HG03060 (cell line): ENCODE results near the gene RPL32.
"Not testable (repeated sequence)": the region's sequence is repeated elsewhere in the genome, so short reads cannot be mapped to it uniquely, and the experiment has no call there.

Experiments
- ATAC-seq: cut with Tn5 transposase; IDR thresholded peaks from one replicate; pipeline ENCODE4 v1.9.1; 2021; ENCODE audit warnings: low read depth, moderate number of reproducible peaks; ENCODE audit not compliant: unreplicated experiment

Gene RPL32

GRCh38 chr3:12868039-12869034 lies 27.0 kb upstream of the RPL32 start:
- ATAC-seq, result no peak

DNA sequence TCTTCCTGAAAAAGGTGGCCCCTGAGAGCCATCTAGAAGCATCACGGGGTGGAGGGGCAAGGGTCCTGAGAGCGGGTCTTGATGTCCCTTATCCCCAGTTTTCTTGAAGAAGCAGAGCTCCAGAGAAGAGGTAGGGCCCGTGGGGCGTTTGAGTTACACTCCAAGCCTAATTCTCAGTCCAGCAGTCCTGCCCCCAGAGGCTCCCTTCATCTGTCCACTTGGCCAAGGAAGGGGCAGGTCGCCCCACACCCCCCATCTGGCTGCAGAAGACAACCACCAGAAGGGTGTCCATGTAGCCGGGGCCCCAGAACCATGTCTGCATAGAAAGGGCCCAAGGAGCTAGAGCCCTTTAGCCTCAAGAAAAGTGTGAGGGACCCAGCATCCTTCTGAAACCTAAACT lies 25.5 kb upstream of the RPL32 start:
- no peak for ATAC-seq

DNA sequence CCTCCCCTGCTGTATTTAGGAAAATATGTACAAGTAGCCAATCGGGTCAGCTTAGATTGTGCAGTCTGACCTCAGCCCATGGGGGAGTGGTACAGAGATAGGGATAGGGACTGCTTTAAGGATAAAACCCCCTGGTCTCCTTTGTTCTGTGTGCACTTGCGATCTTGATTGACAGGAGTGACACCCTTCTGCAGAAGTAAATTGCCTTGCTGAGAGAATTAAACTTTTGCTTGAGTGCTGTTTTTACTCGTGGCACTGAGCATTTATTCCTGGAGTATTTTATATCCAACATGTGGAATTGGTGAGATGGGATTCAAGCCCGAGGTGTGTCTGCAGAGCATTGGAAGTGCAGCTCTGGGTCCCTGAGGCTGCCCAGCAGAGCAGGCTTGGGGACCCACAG lies 23.9 kb upstream of the RPL32 start:
- ATAC-seq, result no peak

DNA sequence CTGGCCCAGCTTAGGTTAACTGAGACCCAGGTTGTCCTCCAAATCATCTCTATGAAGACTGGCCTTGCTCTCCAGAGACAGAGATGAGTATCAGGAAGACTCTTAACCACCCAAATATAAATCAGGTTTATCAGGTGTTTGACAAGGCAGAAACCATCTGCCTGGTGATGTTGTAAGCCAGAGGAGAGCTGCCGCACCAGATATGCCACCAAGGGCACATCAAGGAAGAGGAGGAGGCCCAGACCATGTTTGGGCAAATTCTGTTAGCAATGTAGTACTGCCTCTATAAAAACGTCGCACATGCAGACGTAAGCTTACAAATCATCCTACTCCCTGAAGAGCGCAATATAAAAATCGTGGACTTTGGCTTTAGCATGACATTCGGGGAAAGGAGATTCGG lies 21.0 kb upstream of the RPL32 start:
- ATAC-seq, result no peak

DNA sequence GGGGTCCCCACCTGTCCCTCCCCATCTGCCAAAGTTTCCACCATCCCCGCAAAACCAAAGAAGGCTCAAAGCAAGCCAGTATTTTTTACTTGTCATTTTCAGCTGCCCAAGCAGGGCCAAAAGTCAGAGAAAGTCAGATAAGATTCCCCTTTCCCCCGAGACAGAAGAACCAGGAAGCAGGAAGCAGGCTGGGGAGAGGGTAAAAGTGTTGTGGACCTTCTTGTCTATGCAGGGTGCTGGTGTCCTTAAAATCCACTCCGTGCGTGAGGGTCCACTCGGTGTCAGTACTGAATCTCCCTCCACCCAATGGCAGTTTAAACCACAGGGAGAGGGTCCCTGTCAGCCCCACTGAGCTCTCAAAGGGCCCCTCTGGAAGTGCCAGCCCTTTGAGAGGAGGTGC lies 20.2 kb upstream of the RPL32 start:
- no peak for ATAC-seq

DNA sequence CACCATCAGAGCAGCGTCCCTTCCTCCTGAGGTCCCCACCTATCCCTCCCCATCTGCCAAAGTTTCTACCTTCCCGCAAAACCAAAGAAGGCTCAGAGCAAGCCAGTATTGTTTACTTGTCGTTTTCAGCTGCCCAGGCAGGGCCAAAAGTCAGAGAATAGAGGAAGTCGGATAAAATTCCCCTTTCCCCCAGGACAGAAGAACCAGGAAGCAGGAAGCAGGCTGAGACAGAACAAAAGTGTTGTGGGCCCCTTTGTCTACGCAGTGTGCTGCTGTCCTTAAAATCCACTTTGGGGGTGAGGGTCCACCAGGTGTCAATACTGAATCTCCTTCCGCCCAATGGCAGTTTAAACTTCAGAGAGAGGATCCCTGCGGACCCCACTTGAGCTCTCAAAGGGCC lies 18.5 kb upstream of the RPL32 start:
- no peak for ATAC-seq

DNA sequence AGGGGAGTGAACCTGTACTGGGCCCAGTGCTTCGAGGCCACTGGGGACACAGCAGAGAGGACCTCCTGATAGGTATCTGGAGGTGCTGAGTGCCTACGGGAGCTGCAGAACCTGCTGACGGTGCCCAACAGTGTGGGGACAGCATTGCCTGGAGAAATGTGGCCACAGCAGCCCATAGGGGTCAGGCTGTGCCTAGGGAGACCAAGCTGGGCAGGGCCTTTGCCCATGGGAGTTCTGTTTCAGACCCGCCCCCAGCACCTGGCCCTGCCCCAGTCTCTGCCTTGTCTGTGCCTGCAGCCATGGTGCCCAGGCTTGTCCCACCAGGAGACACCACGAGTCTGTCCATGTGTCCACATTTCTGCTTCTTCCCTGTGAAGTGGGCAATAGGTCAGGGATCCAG lies 15.3 kb upstream of the RPL32 start:
- no peak for ATAC-seq

GRCh38 chr3:12854565-12854964 lies 13.2 kb upstream of the RPL32 start:
- ATAC-seq, result no peak

GRCh38 chr3:12853847-12854246 lies 12.5 kb upstream of the RPL32 start:
- ATAC-seq, result not testable (repeated sequence)

DNA sequence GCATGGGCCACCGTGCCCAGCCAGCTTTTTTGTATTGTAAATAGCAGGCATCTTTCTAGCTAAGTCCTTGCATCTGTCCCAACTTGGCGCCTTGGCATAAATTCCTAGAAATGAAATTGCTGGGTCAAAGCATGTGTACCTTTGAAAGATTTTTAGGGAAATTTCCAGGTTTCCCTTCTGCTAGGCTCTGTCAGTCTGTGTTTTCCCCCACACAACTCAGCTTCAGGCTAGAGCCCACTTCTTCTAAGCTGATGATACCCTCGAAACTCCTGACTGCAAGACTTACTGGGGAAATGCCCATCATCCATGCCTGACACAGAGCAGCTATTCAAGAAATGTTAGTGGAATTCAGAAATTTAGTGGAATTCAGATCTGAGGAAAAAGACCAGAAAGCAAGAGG lies 10.8 kb upstream of the RPL32 start:
- ATAC-seq, result no peak

GRCh38 chr3:12845811-12846210 lies 4.4 kb upstream of the RPL32 start:
- ATAC-seq, result no peak

DNA sequence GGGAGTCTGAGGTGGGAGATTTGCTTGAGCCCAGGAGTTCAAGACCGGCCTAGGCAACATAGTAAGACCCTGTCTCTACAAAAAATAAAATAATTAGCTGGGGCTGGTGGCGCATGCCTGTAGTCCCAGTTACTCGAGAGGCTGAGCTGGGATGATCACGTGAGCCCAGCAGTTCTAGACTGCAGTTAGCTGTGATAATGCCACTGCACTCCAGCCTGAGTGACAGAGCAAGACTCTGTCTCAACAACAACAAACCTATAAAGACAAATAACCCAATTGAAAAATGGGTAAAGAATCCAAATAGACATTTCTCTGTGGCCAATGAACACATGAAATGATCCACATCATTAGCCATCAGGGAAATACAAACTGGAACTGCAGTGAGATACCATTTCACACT lies 1.1 kb upstream of the RPL32 start:
- no peak for ATAC-seq

DNA sequence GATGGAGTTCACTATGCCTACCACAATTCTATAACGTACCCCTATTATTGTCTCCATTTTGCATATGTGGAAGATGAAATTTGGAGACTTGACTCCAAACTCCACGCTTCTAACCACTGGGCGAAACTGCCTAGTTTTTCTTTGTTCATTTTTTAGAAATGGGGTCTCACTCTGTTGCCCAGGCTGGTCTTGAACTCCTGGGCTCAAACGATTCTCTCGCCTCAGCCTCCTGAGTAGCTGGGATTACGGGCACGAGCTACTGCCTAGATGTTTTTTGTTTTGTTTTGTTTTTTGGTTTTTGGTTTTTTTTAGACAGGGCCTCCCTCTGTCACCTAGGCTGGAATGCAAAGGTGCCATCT lies 584 bp upstream of the RPL32 start:
- ATAC-seq, result no peak

- ATAC-seq, result no peak
Measured at GRCh38 chr3:12840591-12841148, 695 bp downstream of the RPL32 start.

DNA sequence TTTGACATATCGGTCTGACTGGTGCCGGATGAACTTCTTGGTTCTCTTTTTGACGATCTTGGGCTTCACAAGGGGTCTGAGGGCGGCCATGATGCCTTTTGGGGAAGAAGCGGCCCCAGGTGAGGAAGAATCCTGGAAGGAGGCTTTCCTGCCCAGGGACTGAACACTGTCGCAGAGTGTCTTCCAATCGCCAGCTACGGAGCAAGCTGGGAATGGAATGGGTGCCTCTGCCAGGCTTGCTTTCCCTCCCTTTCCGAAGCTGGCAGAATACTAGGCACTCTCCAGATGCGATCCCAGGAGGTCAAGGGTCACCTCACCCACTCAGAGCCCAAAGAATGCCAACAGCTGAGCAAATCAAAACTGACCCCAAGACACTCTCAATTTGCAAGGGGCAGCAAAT lies 1.2 kb downstream of the RPL32 start:
- ATAC-seq, result not testable (repeated sequence)

DNA sequence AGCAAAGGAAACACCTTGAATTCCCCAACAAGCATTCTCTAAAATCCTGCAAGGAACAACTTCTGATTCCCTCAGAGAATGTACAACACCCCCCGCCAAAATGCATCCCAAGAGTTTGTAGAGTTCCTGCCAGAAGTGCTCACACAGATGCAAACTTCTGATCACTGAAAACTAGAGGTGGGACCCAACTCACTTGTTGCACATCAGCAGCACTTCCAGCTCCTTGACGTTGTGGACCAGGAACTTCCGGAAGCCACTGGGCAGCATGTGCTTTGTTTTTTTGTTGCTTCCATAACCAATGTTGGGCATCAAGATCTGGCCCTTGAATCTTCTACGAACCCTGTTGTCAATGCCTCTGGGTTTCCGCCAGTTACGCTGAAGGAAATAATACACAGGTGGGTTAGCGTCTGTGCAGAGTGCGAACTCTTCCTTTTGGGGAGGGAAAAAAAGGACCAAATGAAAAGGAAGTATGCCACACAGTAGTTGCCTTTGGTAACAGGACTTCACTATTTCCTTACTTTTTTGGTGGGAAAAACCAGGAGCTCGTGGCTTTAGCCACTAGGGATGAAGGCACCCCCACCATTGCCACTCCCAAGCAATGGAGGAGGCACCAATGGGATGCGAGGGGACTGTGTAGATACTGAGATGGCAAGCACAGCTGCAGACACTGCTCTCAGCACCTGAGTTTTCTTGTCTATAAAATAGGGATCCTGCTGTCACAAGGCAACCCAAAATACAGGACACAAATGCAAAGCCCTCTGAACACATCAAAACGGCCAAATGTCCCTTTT lies 2.0 kb downstream of the RPL32 start:
- ATAC-seq, result no peak

GRCh38 chr3:12838179-12838965 lies 3.0 kb downstream of the RPL32 start:
- no peak for ATAC-seq

- no peak for ATAC-seq
Measured at GRCh38 chr3:12837295-12837986, 3.9 kb downstream of the RPL32 start.

DNA sequence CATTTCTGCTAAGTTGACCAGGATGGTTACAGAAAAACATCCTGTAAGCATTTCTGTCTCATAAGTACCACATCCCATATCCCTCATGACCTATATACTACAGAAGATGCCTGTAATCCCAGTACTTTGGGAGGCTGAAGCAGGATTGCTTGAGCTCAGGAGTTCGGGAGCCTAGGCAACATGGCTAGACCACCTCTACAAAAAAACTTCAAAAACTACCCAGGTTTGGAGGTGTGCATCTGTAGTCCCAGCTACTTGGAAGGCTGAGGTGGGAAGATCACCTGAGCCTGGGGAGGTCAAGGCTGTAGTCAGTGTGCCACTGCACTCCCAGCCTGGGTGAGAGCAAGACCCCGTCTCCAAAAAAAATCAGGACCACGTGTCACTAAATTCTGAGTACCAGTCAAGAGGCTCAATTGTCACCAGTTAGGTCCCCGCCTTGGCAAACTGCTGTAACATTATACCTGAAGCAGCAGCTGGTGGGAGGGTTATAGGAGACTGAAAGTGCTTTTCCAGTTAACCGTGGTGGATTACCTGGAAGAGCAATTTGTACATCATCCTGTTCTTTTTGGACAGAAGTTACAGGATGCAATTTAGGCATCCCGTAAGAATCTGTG lies 6.2 kb downstream of the RPL32 start:
- ATAC-seq, result no peak
